HepG2 (cell line): ENCODE results near the gene ARAP1. TPM values are rescaled to one million over a fixed set of nuclear protein-coding genes. Genes with fewer than 3 reads are reported as not detected.

Experiments
- AFF4 ChIP-seq: sonication (generic); formaldehyde crosslinking; IDR thresholded peaks from 2 replicates; pipeline ENCODE4 v1.4.0; 2020; ENCODE audit warnings: missing genetic modification reagents
- GATAD2A ChIP-seq: IDR thresholded peaks from 2 replicates; pipeline ENCODE4 v1.6.1; 2016
- HHEX ChIP-seq: IDR thresholded peaks from 2 replicates; pipeline ENCODE4 v1.6.1; 2016; ENCODE audit warnings: control low read depth
- HIC2 ChIP-seq: sonication (generic); formaldehyde crosslinking; IDR thresholded peaks from 2 replicates; pipeline ENCODE4 v1.9.0; 2022; ENCODE audit warnings: low read depth, missing genetic modification reagents
- HIVEP1 ChIP-seq: sonication (generic); formaldehyde crosslinking; IDR thresholded peaks from 2 replicates; pipeline ENCODE4 v1.4.0; 2020; ENCODE audit warnings: mild to moderate bottlenecking, missing genetic modification reagents
- HNRNPH1 ChIP-seq: fragments of 200-400 bp; formaldehyde crosslinking; optimal IDR thresholded peaks from 2 replicates; pipeline ENCODE3; 2017; ENCODE audit warnings: mild to moderate bottlenecking, low read depth, low read length
- KLF16 ChIP-seq, 2 experiments: sonication (generic) in 1 of 2; formaldehyde crosslinking in 1 of 2; IDR thresholded peaks; 2 replicates each; pipeline versions ENCODE4 v1.6.1 to v1.8.0; 2016 to 2023; ENCODE audit warnings: missing genetic modification reagents in 2 of 2, missing compliant biosample characterization in 1 of 2
- MLXIP ChIP-seq: sonication (generic); formaldehyde crosslinking; IDR thresholded peaks from 2 replicates; pipeline ENCODE4 v1.9.0; 2021; ENCODE audit warnings: missing genetic modification reagents, borderline replicate concordance
- NFE2 ChIP-seq: sonication (generic); formaldehyde crosslinking; IDR thresholded peaks from 2 replicates; pipeline ENCODE4 v1.4.0; 2020; ENCODE audit warnings: missing genetic modification reagents
- RBAK ChIP-seq: sonication (generic); formaldehyde crosslinking; IDR thresholded peaks from 2 replicates; pipeline ENCODE4 v1.5.1; 2020; ENCODE audit warnings: mild to moderate bottlenecking, missing genetic modification reagents
- RELA ChIP-seq: sonication (generic); formaldehyde crosslinking; IDR thresholded peaks from 2 replicates; pipeline ENCODE4 v1.4.0; 2020; ENCODE audit warnings: missing genetic modification reagents
- ZBTB33 ChIP-seq: sonication (generic); formaldehyde crosslinking; IDR thresholded peaks from 2 replicates; pipeline ENCODE4 v1.4.0; 2020; ENCODE audit warnings: missing genetic modification reagents
- ZBTB8A ChIP-seq: sonication (generic); formaldehyde crosslinking; IDR thresholded peaks from 2 replicates; pipeline ENCODE4 v1.4.0; 2020; ENCODE audit warnings: mild to moderate bottlenecking, low read depth, missing genetic modification reagents, borderline replicate concordance
- ZFX ChIP-seq: sonication (generic); formaldehyde crosslinking; IDR thresholded peaks from 2 replicates; pipeline ENCODE4 v1.4.0; 2020; ENCODE audit warnings: mild to moderate bottlenecking, low read depth, missing genetic modification reagents, moderate library complexity
- ZNF367 ChIP-seq: sonication (generic); formaldehyde crosslinking; IDR thresholded peaks from 2 replicates; pipeline ENCODE4 v1.4.0; 2020; ENCODE audit warnings: missing genetic modification reagents, borderline replicate concordance
- ZNF550 ChIP-seq: sonication (generic); formaldehyde crosslinking; IDR thresholded peaks from 2 replicates; pipeline ENCODE4 v1.4.0; 2020; ENCODE audit warnings: mild to moderate bottlenecking, missing genetic modification reagents, borderline replicate concordance
- ZNF598 ChIP-seq: sonication (generic); formaldehyde crosslinking; IDR thresholded peaks from 2 replicates; pipeline ENCODE4 v1.5.1; 2020; ENCODE audit warnings: mild to moderate bottlenecking, missing genetic modification reagents, borderline replicate concordance
- ZNF782 ChIP-seq: sonication (generic); formaldehyde crosslinking; IDR thresholded peaks from 2 replicates; pipeline ENCODE4 v1.4.0; 2020; ENCODE audit warnings: missing genetic modification reagents, mild to moderate bottlenecking, borderline replicate concordance
- ZSCAN30 ChIP-seq: sonication (generic); formaldehyde crosslinking; IDR thresholded peaks from 2 replicates; pipeline ENCODE4 v1.5.0; 2020; ENCODE audit warnings: mild to moderate bottlenecking, missing genetic modification reagents
- ZSCAN9 ChIP-seq: IDR thresholded peaks from 2 replicates; pipeline ENCODE4 v1.6.1; 2016; ENCODE audit warnings: borderline replicate concordance
- polyA plus RNA-seq, 8 experiments: library from polyadenylated mRNA; depleted of rRNA in 3 of 8; stranded (reverse) in 7 of 8; unstranded in 1 of 8; fragments of >200 nt; fragmentation: Illumina TruSeq in 4 of 8; extraction: Trizol in 4 of 8; gene quantifications; 2 replicates each; pipeline versions ENCODE4 v1.2.1 to v1.2.3, GENCODE V29; 2011 to 2016; ENCODE audit warnings: low read depth in 4 of 8, missing spikeins in 1 of 8, mixed read lengths in 1 of 8; ENCODE audit not compliant: insufficient read depth in 1 of 8
- total RNA-seq, 5 experiments: library from RNA; depleted of rRNA; stranded (reverse); fragments of >200 nt; fragmentation: Illumina TruSeq; extraction: Trizol; gene quantifications; 2 replicates each; pipeline ENCODE4 v1.2.3, GENCODE V29; 2016; ENCODE audit warnings: low read depth in 1 of 5

The ARAP1 gene
- total and polyA plus RNA-seq, 2 of the 13 experiments (the other 11 are each of a cell fraction or from before 2014, with no cell fraction given), result 43.2 to 55.5 TPM

- no peak for TF ChIP-seq AFF4 (CRISPR knock-in tag)
- no peak for TF ChIP-seq ZBTB8A (CRISPR knock-in tag)
- no peak for TF ChIP-seq MLXIP
- peak; percentile 73; the same call in 1 of the 2 replicates for TF ChIP-seq ZNF598 (CRISPR knock-in tag)
- TF ChIP-seq ZBTB33 (CRISPR knock-in tag), result no peak
- no peak for TF ChIP-seq ZNF550 (CRISPR knock-in tag)
- TF ChIP-seq HIC2 (CRISPR knock-in tag), result no peak
- 0 out of 4 replicates have a peak, but pooled peaks of 1 of the 2 experiments have one; percentile 18 for TF ChIP-seq KLF16 (CRISPR knock-in tag; IDR thresholded peaks at IDR 0.05)
- no peak for TF ChIP-seq GATAD2A (CRISPR knock-in tag)
- no peak for TF ChIP-seq HNRNPH1
- no peak for TF ChIP-seq ZSCAN9
- TF ChIP-seq HIVEP1, result no peak
- TF ChIP-seq RBAK (CRISPR knock-in tag), result no peak
- no peak for TF ChIP-seq HHEX
- TF ChIP-seq RELA (CRISPR knock-in tag), result no peak
- TF ChIP-seq ZFX, result no peak
- TF ChIP-seq ZSCAN30 (CRISPR knock-in tag), result no peak
- no peak for TF ChIP-seq NFE2
- no peak for TF ChIP-seq ZNF367 (CRISPR knock-in tag)
- no peak for TF ChIP-seq ZNF782 (CRISPR knock-in tag)
Measured at GRCh38 chr11:72642884-72643522, 109.2 kb downstream of the ARAP1 start (continued).
